Measurements from ENCODE around the gene BRME1. TPM values are rescaled to one million over a fixed set of nuclear protein-coding genes. Genes with fewer than 3 reads are reported as not detected.

The BRME1 gene
- total RNA-seq, 2 experiments from 2014 or later: 4.2 to 5.0 TPM

DNA sequence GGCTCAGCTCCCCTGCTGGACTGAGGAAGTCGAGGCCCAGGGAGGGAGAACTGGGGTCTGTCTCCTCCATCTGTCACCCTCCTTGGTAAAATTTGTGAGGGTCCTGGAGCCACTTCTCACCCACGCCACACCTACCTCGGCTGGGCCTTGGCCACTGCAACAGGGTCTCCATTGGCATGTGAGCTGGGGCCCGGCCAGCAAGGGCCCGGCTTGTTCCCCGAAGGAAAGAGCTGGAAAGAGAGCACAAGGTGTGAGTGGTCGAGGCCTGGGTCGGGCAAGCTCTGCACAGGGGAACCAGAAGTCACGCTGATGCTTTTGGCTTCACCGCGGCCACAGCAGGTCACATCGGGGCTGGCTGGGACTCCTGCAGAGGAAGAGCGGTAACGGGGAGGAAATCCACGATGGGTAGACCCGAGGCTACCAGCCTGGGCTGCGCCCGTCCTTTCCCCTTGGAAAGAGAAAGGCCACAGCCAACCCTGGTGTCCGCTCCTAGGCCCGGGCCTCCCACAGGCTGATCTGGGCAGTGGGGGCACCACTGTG, 20.0 kb downstream of the BRME1 start:
- no peak overlapping the region for H3K4me3 Mint-ChIP-seq
- CTCF ChIA-PET: interaction anchor here (0.7 to 2.1 kb wide), 5 partner anchors 17 to 462 kb away, joined by 3 to 9 read pairs (median 3); partner anchors contain the start of gene IL27RA
- H3K27ac Mint-ChIP-seq: no peak overlapping the region

GRCh38 chr19:13884726-13885591, 21.0 kb downstream of the BRME1 start:
- Mint-ChIP-seq H3K4me3 (no peak overlapping the region), H3K4me1 (ENCODE audit: low read depth) (peaks cover 65% of the 10 kb centered on the region)

More for the DNA sequence above, 20.0 kb downstream of the BRME1 start:
- ATAC-seq (no peak), DNase-seq (no peak)
- Mint-ChIP-seq H3K9me3 (ENCODE audit: insufficient read depth) (no peaks in the 10 kb centered on the region), H3K4me1 (ENCODE audit: low read depth) (peaks cover 56% of the 10 kb centered on the region), H3K36me3 (ENCODE audit: low read depth) (no peaks in the 10 kb centered on the region), H3K27me3 (ENCODE audit: low read depth) (peaks cover 4% of the 10 kb centered on the region)
- POLR2A ChIA-PET: interaction anchor here (0.6 to 1.0 kb wide), 2 partner anchors 55 to 93 kb away, joined by 3 to 5 read pairs; no protein-coding TSS in a partner anchor

DNA sequence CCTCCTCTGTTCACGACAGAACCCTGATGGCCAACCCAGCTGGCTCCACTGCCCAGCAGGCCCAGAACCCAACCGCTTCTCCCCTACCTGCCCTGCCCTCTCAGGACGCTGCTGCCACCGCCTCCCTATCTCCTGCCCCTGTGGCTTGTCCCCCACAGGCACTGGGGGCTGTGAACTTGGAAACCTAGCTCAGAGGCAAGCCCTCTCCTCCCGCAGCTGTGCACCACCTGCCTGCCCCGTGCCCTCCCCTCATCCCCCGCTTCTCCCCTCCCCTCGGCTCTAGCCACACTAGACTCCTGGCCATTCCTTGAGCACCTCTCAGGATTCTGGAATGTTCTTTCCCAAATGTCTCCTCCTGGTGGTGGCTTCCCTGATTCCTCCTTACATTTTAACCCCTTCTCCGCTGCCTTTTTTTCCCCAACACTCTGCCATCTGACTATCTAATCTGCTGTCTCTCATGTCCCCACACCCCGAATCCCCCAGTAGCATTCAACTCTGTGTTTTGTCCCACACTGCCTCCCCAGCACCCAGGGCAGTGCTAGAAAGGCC, 22.3 kb downstream of the BRME1 start:
- no peak for ATAC-seq
- Mint-ChIP-seq H3K4me3 (no peak overlapping the region), H3K4me1 (ENCODE audit: low read depth) (peaks cover 68% of the 10 kb centered on the region), H3K9me3 (ENCODE audit: insufficient read depth) (no peaks in the 10 kb centered on the region), H3K27me3 (ENCODE audit: low read depth) (peaks cover 4% of the 10 kb centered on the region), H3K36me3 (ENCODE audit: low read depth) (no peaks in the 10 kb centered on the region), H3K27ac (no peak overlapping the region)
- CTCF ChIA-PET: interaction anchor here (0.6 kb wide), 1 partner anchor 165 kb away, joined by 3 read pairs; no protein-coding TSS in a partner anchor
- POLR2A ChIA-PET: no interaction called here
- DNase-seq: no peak

More at GRCh38 chr19:13884726-13885591, 21.0 kb downstream of the BRME1 start:
- ATAC-seq: no peak
- ChIA-PET POLR2A (interaction anchor here (0.6 to 1.0 kb wide), 3 partner anchors 53 to 94 kb away, joined by 3 to 5 read pairs (median 3); no protein-coding TSS in a partner anchor), CTCF (interaction anchor here (0.7 to 1.9 kb wide), 4 partner anchors 18 to 191 kb away, joined by 3 to 4 read pairs (median 3); partner anchors contain the start of gene IL27RA)
- H3K36me3 Mint-ChIP-seq (ENCODE audit: low read depth): no peaks in the 10 kb centered on the region
- DNase-seq: no peak
- H3K27me3 Mint-ChIP-seq (ENCODE audit: low read depth): peaks cover 4% of the 10 kb centered on the region
- H3K9me3 Mint-ChIP-seq (ENCODE audit: insufficient read depth): no peaks in the 10 kb centered on the region
- H3K27ac Mint-ChIP-seq: no peak overlapping the region

GRCh38 chr19:13882836-13883235, 23.1 kb downstream of the BRME1 start:
- ChIA-PET CTCF (interaction anchor here (0.6 to 5.7 kb wide), 10 partner anchors 20 to 254 kb away, joined by 3 to 67 read pairs (median 12); partner anchors contain the start of genes ASF1B, IL27RA and MISP3), POLR2A (interaction anchor here (1.2 to 1.4 kb wide), 2 partner anchors 36 to 254 kb away, joined by 4 read pairs; partner anchors contain the start of gene ASF1B)
- H3K36me3 Mint-ChIP-seq (ENCODE audit: low read depth): no peaks in the 10 kb centered on the region
- peaks cover 4% of the 10 kb centered on the region for H3K27me3 Mint-ChIP-seq (ENCODE audit: low read depth)
- H3K4me1 Mint-ChIP-seq (ENCODE audit: low read depth): peaks cover 68% of the 10 kb centered on the region
- no peaks in the 10 kb centered on the region for H3K9me3 Mint-ChIP-seq (ENCODE audit: insufficient read depth)
- peak overlapping the region; percentile 15 for H3K4me3 Mint-ChIP-seq
- H3K27ac Mint-ChIP-seq: peak overlapping the region; percentile 46
- ATAC-seq (no peak), DNase-seq (peak; percentile 40)

DNA sequence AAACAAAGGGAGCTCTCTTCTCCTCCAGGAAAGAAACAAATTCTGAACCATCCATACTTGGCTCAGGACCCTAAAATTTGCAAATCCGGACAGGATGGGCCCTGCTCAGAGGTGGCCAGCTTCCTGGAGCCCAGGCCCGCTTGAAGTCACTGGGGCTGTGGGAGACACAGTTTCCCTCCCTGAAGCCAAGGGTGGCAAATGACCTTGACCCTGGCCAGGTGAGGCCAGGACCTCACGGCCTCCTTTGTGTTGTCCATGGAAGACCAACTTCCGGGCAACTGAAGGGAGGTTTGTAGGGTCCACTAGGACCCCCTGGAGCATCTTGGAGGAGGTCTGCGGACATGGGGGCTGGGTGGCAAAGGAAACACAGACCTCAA, 23.5 kb downstream of the BRME1 start:
- ChIA-PET POLR2A (interaction anchor here (1.2 to 1.4 kb wide), 2 partner anchors 35 to 254 kb away, joined by 4 read pairs; partner anchors contain the start of gene ASF1B), CTCF (interaction anchor here (0.6 to 5.7 kb wide), 12 partner anchors 17 to 254 kb away, joined by 3 to 67 read pairs (median 10); partner anchors contain the start of genes ASF1B, IL27RA and MISP3)
- peaks cover 65% of the 10 kb centered on the region for H3K4me1 Mint-ChIP-seq (ENCODE audit: low read depth)
- H3K27me3 Mint-ChIP-seq (ENCODE audit: low read depth): peaks cover 4% of the 10 kb centered on the region
- DNase-seq: no peak
- no peaks in the 10 kb centered on the region for H3K9me3 Mint-ChIP-seq (ENCODE audit: insufficient read depth)
- peak overlapping the region; percentile 48 for H3K4me3 Mint-ChIP-seq
- ATAC-seq: no peak
- peak overlapping the region; percentile 81 for H3K27ac Mint-ChIP-seq
- no peaks in the 10 kb centered on the region for H3K36me3 Mint-ChIP-seq (ENCODE audit: low read depth)

- Mint-ChIP-seq H3K9me3 (ENCODE audit: insufficient read depth) (no peaks in the 10 kb centered on the region), H3K4me1 (ENCODE audit: low read depth) (peaks cover 59% of the 10 kb centered on the region), H3K36me3 (ENCODE audit: low read depth) (no peaks in the 10 kb centered on the region), H3K4me3 (peak overlapping the region; percentile 48), H3K27ac (peak overlapping the region; percentile 81), H3K27me3 (ENCODE audit: low read depth) (peaks cover 4% of the 10 kb centered on the region)
- CTCF ChIA-PET: interaction anchor here (0.6 to 5.7 kb wide), 15 partner anchors 16 to 255 kb away, joined by 3 to 67 read pairs (median 10); partner anchors contain the start of genes ASF1B, IL27RA and MISP3
- DNase-seq: peak; percentile 73
- peak; percentile 13 for ATAC-seq
- POLR2A ChIA-PET: interaction anchor here (1.2 to 1.8 kb wide), 3 partner anchors 35 to 255 kb away, joined by 4 to 8 read pairs (median 4); partner anchors contain the start of genes ASF1B and IL27RA
Measured at GRCh38 chr19:13881692-13882418, 24.1 kb downstream of the BRME1 start.

GRCh38 chr19:13881251-13881691, 24.6 kb downstream of the BRME1 start:
- H3K4me1 Mint-ChIP-seq (ENCODE audit: low read depth): peaks cover 55% of the 10 kb centered on the region
- no peak for ATAC-seq

GRCh38 chr19:13880059-13881043, 25.6 kb downstream of the BRME1 start:
- ATAC-seq: peak; percentile 96
- DNase-seq: peak; percentile 99
- ChIA-PET POLR2A (interaction anchor here (0.6 to 1.8 kb wide), 5 partner anchors 34 to 256 kb away, joined by 3 to 8 read pairs (median 4); partner anchors contain the start of genes ASF1B and IL27RA), CTCF (interaction anchor here (0.6 to 5.7 kb wide), 32 partner anchors 9 to 256 kb away, joined by 3 to 67 read pairs (median 4); partner anchors contain the start of genes ASF1B, IL27RA, MISP3 and ZSWIM4)
- Mint-ChIP-seq H3K9me3 (ENCODE audit: insufficient read depth) (no peaks in the 10 kb centered on the region), H3K27me3 (ENCODE audit: low read depth) (peaks cover 8% of the 10 kb centered on the region), H3K36me3 (ENCODE audit: low read depth) (no peaks in the 10 kb centered on the region), H3K4me3 (peak overlapping the region; percentile 54), H3K4me1 (ENCODE audit: low read depth) (peaks cover 45% of the 10 kb centered on the region), H3K27ac (peak overlapping the region; percentile 64)

More at GRCh38 chr19:13881251-13881691, 24.6 kb downstream of the BRME1 start:
- peak; percentile 45 for DNase-seq
- Mint-ChIP-seq H3K4me3 (peak overlapping the region; percentile 48), H3K27ac (peak overlapping the region; percentile 81), H3K9me3 (ENCODE audit: insufficient read depth) (no peaks in the 10 kb centered on the region), H3K36me3 (ENCODE audit: low read depth) (no peaks in the 10 kb centered on the region), H3K27me3 (ENCODE audit: low read depth) (peaks cover 4% of the 10 kb centered on the region)
- ChIA-PET POLR2A (interaction anchor here (0.8 to 1.8 kb wide), 4 partner anchors 34 to 255 kb away, joined by 4 to 8 read pairs (median 5); partner anchors contain the start of genes ASF1B and IL27RA), CTCF (interaction anchor here (0.6 to 5.7 kb wide), 26 partner anchors 10 to 255 kb away, joined by 3 to 67 read pairs (median 4); partner anchors contain the start of genes ASF1B, IL27RA, MISP3 and ZSWIM4)

DNA sequence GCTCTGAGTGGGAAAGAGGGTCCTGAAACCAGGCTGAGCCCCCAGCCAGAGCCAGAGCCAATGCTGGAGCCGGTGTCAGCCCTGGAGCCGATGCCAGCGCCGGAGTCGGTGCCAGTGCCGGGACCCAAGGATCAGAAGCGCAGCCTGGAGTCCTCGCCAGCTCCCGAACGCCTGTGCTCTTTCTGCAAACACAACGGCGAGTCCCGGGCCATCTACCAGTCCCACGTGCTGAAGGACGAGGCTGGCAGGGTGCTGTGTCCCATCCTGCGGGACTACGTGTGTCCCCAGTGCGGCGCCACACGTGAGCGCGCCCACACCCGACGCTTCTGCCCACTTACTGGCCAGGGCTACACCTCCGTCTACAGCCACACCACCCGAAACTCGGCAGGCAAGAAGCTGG, 28.6 kb downstream of the BRME1 start:
- no peak for DNase-seq
- Mint-ChIP-seq H3K9me3 (ENCODE audit: insufficient read depth) (no peaks in the 10 kb centered on the region), H3K4me3 (no peak overlapping the region), H3K4me1 (ENCODE audit: low read depth) (peaks cover 37% of the 10 kb centered on the region), H3K27ac (no peak overlapping the region), H3K36me3 (ENCODE audit: low read depth) (no peaks in the 10 kb centered on the region), H3K27me3 (ENCODE audit: low read depth) (peaks cover 5% of the 10 kb centered on the region)
- ATAC-seq: no peak
- ChIA-PET CTCF (interaction anchor here (0.9 to 2.5 kb wide), 5 partner anchors 155 to 260 kb away, joined by 3 to 8 read pairs (median 4); partner anchors contain the start of gene IL27RA), POLR2A (no interaction called here)
